ENCODE data around the gene PLEKHA6. TPM values are rescaled to one million over a fixed set of nuclear protein-coding genes. Genes with fewer than 3 reads are reported as not detected.

The PLEKHA6 gene
- total RNA-seq, 4 donors from 2014 or later = 3.7 to 15.4 (median 12.8) TPM

GRCh38 chr1:204196068-204196795 is 163.5 kb downstream of the PLEKHA6 start, which contains the start of gene KISS1:
Gene KISS1 (minus strand): TSS chr1:204196491. CDS start chr1:204192876, 3,615 bp downstream.
- Histone ChIP-seq H3K27ac (no peak within 1 kb of the TSS), H3K4me1 (peaks cover 6% of the 10 kb centered on the region), H3K27me3 (peaks cover 3% of the 10 kb centered on the region), H3K4me3 (no peak within 1 kb of the TSS), H3K9me3 (no peaks in the 10 kb centered on the region), H3K36me3 (no peaks in the 10 kb centered on the region)
- WGBS = 46% methylated on average over 13 of the region's 18 CpGs
- TF ChIP-seq EP300 (IDR thresholded peaks at IDR 0.05) (no peak), CTCF (IDR thresholded peaks at IDR 0.05) (no peak), POLR2A (IDR thresholded peaks at IDR 0.05) (no peak), POLR2AphosphoS5 (IDR thresholded peaks at IDR 0.05) (no peak)
- peak in 1 of 2 donors; percentile 62 for DNase-seq (ENCODE audit: low spot score in 2 of 2)

GRCh38 chr1:204194771-204195170 is 165.0 kb downstream of the PLEKHA6 start:
- TF ChIP-seq EP300 (IDR thresholded peaks at IDR 0.05) (no peak), POLR2AphosphoS5 (IDR thresholded peaks at IDR 0.05) (no peak), POLR2A (IDR thresholded peaks at IDR 0.05) (no peak), CTCF (IDR thresholded peaks at IDR 0.05) (no peak)
- Histone ChIP-seq H3K36me3 (no peaks in the 10 kb centered on the region), H3K27me3 (peaks cover 3% of the 10 kb centered on the region), H3K27ac (no peak overlapping the region), H3K4me1 (peaks cover 20% of the 10 kb centered on the region), H3K4me3 (no peak overlapping the region), H3K9me3 (no peaks in the 10 kb centered on the region)
- WGBS = 74% methylated on average over 7 of the region's 7 CpGs
- DNase-seq (ENCODE audit: low spot score in 2 of 2) = no peak

- TF ChIP-seq POLR2AphosphoS5 (IDR thresholded peaks at IDR 0.05) (no peak), CTCF (IDR thresholded peaks at IDR 0.05) (no peak), EP300 (IDR thresholded peaks at IDR 0.05) (no peak), POLR2A (IDR thresholded peaks at IDR 0.05) (no peak)
- WGBS = 71% methylated on average over 2 of the region's 2 CpGs
- Histone ChIP-seq H3K4me1 (peaks cover 20% of the 10 kb centered on the region), H3K4me3 (no peak overlapping the region), H3K27ac (no peak overlapping the region), H3K36me3 (no peaks in the 10 kb centered on the region), H3K27me3 (peaks cover 6% of the 10 kb centered on the region), H3K9me3 (no peaks in the 10 kb centered on the region)
- no peak for DNase-seq (ENCODE audit: low spot score in 2 of 2)
Observed at GRCh38 chr1:204194080-204194479, 165.6 kb downstream of the PLEKHA6 start.

- WGBS = 64% methylated on average over 3 of the region's 3 CpGs
- DNase-seq (ENCODE audit: low spot score in 2 of 2) = no peak
- peaks cover 13% of the 10 kb centered on the region for H3K27me3 ChIP-seq
Observed at GRCh38 chr1:204192589-204193352, 167.0 kb downstream of the PLEKHA6 start.

More at GRCh38 chr1:204192589-204193352, 167.0 kb downstream of the PLEKHA6 start:
- Histone ChIP-seq H3K4me3 (no peak overlapping the region), H3K9me3 (no peaks in the 10 kb centered on the region), H3K27ac (no peak overlapping the region), H3K4me1 (peaks cover 14% of the 10 kb centered on the region), H3K36me3 (no peaks in the 10 kb centered on the region)
- TF ChIP-seq POLR2A (IDR thresholded peaks at IDR 0.05) (no peak), POLR2AphosphoS5 (IDR thresholded peaks at IDR 0.05) (no peak), CTCF (IDR thresholded peaks at IDR 0.05) (no peak), EP300 (IDR thresholded peaks at IDR 0.05) (no peak)
